SK-N-SH treated with all-trans-retinoic acid at 6 μM for 48 hours (cell line): ENCODE results near the gene KIF20A.

ENCODE experiments used
- BACH2 ChIP-seq: fragments of 250-450 bp; sonication (Bioruptor Pico); IDR thresholded peaks from 2 replicates; pipeline ENCODE4 v1.9.0; 2021; ENCODE audit warnings: mild to moderate bottlenecking, borderline replicate concordance
- CSDC2 ChIP-seq: fragments of 250-450 bp; sonication (Bioruptor Pico); IDR thresholded peaks from 2 replicates; pipeline ENCODE4 v1.5.0; 2020; ENCODE audit warnings: mild to moderate bottlenecking, moderate library complexity
- OSR1 ChIP-seq: fragments of 250-450 bp; sonication (Bioruptor Pico); IDR thresholded peaks from 2 replicates; pipeline ENCODE4 v1.8.0; 2022; ENCODE audit warnings: moderate library complexity, mild to moderate bottlenecking, inconsistent platforms

DNA sequence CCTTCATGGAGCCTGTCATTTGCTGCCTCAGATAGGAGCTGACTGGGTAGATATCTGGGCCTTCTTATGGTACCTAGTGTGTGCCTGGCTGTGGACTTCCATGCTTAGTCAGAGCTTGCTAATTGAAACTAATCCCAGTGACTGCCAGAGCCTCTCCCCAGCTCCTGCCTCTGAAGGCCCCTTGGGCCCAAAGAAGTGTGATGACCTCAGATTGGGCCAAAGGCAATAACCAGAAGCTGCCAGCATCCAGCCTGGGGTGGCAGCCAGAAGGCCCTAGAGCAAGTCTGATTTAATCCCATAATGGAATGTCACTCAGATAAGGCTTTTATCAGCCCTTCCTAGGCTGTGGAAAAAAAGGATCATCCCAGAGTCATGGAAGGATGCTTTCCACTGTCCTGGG lies 51.3 kb downstream of the KIF20A start:
- no peak for TF ChIP-seq BACH2
- TF ChIP-seq OSR1 = no peak
- TF ChIP-seq CSDC2 (CRISPR knock-in tag) = no peak
